AG04449 (cell line): Measurements from ENCODE around the gene CCR9.
A peak's percentile ranks its signal among the peaks of the same experiment; 100 is the strongest.

Experiments used
- CTCF ChIA-PET: fragments of 350-600 bp; formaldehyde crosslinking; extraction: SDS; loops from one replicate; lab custom pipeline; 2021; ENCODE audit warnings: antibody characterized with exemption; lab: Yijun Ruan, JAX
- POLR2A ChIA-PET: fragments of 400-600, 350-600 bp; formaldehyde crosslinking; extraction: SDS; loops from one replicate; lab custom pipeline; 2020; ENCODE audit warnings: antibody characterized with exemption, inconsistent platforms; lab: Yijun Ruan, JAX
- DNase-seq: peaks from one replicate; pipeline ENCODE4 v3.0.0-alpha.2; 2010; ENCODE audit warnings: low read depth, low spot score
- H3K4me3 ChIP-seq: 2 replicates; pipeline ENCODE4 v1.5.1; 2011; ENCODE audit warnings: low read depth, mild to moderate bottlenecking, control low read depth, low read length
- TF ChIP-seq, protein P1 (sequence below): IDR thresholded peaks from one replicate; pipeline ENCODE4 v1.5.1; 2011; ENCODE audit warnings: mild to moderate bottlenecking, moderate library complexity, low read length, control low read depth, inconsistent platforms; ENCODE audit not compliant: insufficient read depth; ENCODE audit errors: missing control alignments

Gene CCR9, protein sequence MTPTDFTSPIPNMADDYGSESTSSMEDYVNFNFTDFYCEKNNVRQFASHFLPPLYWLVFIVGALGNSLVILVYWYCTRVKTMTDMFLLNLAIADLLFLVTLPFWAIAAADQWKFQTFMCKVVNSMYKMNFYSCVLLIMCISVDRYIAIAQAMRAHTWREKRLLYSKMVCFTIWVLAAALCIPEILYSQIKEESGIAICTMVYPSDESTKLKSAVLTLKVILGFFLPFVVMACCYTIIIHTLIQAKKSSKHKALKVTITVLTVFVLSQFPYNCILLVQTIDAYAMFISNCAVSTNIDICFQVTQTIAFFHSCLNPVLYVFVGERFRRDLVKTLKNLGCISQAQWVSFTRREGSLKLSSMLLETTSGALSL

DNA sequence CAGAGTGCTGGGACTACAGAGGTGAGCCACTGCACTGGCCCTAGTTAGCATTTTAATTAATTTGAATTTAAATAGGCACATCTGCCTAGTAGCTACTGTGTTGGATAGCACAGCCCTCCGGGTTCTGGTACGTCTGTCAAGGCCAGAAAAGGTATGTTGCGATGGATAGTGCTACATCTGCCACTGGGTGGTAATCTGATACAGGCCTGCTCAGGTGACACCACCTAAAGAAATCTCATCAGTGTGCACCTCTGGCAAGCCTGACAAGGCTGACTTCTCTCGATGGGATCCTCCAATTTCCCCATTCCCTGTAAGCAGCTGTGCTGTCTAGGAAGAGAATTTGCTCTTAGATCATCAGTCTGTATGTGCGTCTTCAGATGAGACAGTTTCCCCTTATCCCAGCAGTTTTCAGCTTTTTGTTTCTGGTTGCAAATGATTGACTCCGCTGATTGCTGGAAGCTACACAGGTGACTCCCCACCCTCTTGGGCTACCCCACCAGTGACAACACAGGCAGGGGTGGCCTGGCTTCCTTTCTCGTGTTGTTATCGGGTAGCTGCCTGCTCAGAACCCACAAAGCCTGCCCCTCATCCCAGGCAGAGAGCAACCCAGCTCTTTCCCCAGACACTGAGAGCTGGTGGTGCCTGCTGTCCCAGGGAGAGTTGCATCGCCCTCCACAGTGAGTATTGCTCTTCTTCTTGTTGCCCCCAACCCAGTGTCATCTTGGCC, at the start of gene CCR9:
TSS of gene CCR9 (plus strand) at position 565 of the 727 bp plus-strand sequence. CDS start 8,391 bp downstream, outside the sequence.
- no peak for DNase-seq
- H3K4me3 ChIP-seq, result no peak within 1 kb of the TSS
- ChIA-PET POLR2A (interaction anchor here (0.5 kb wide), 1 partner anchor 284 kb away, joined by 3 read pairs; no protein-coding TSS in a partner anchor), CTCF (interaction anchor here (0.8 to 1.0 kb wide), 2 partner anchors 53 to 125 kb away, joined by 3 read pairs; no protein-coding TSS in a partner anchor)
- TF ChIP-seq, protein P1, sequence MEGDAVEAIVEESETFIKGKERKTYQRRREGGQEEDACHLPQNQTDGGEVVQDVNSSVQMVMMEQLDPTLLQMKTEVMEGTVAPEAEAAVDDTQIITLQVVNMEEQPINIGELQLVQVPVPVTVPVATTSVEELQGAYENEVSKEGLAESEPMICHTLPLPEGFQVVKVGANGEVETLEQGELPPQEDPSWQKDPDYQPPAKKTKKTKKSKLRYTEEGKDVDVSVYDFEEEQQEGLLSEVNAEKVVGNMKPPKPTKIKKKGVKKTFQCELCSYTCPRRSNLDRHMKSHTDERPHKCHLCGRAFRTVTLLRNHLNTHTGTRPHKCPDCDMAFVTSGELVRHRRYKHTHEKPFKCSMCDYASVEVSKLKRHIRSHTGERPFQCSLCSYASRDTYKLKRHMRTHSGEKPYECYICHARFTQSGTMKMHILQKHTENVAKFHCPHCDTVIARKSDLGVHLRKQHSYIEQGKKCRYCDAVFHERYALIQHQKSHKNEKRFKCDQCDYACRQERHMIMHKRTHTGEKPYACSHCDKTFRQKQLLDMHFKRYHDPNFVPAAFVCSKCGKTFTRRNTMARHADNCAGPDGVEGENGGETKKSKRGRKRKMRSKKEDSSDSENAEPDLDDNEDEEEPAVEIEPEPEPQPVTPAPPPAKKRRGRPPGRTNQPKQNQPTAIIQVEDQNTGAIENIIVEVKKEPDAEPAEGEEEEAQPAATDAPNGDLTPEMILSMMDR, result no peak

DNA sequence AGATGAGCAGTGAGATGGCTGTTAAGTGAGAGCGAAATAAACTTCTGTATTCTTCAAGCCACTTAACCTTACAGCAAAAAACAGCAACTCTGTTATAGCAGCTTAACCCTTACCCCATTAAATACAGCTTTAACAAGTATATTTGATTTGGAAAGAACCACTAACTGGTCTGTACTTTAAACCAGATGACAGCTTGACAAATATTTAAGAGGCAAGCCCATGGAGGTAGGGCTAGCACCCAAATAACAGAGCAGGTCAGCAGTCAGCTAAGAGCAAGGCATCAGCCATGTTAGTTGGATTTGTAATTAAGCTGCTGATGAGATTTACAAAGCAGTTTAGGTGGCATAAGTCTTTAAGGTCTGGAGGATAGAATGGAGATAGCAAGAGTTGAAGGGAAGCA, 47.9 kb upstream of the CCR9 start:
- POLR2A ChIA-PET, result no interaction called here
- TF ChIP-seq, protein P1, result no peak
- no peak for DNase-seq
- no peak overlapping the region for H3K4me3 ChIP-seq
- CTCF ChIA-PET, result interaction anchor here (0.9 kb wide), 1 partner anchor 241 kb away, joined by 4 read pairs; no protein-coding TSS in a partner anchor

DNA sequence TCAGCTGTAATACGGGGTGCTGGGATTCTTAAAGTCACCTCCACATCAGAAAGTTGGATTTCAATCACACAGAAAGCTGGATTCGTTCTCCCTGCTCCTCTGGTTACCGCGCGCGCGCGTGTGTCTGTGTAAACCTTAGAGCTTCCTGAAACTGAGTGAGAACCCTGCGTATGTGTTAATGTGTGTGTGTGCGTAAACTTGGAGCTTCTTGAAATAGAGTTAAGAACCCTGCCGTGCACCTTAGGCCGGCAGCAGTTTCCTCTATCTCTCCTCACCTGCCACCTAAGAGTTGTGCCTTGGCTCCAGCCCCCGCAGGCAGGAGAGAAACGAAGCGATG, 45.0 kb upstream of the CCR9 start:
- no peak for DNase-seq
- ChIA-PET POLR2A (interaction anchor here (0.6 to 1.1 kb wide), 2 partner anchors 23 to 189 kb away, joined by 3 to 5 read pairs; no protein-coding TSS in a partner anchor), CTCF (interaction anchor here (0.9 to 3.5 kb wide), 6 partner anchors 11 to 801 kb away, joined by 3 to 15 read pairs (median 4); no protein-coding TSS in a partner anchor)
- peak overlapping the region; percentile 87 for H3K4me3 ChIP-seq
- TF ChIP-seq, protein P1, result no peak

DNA sequence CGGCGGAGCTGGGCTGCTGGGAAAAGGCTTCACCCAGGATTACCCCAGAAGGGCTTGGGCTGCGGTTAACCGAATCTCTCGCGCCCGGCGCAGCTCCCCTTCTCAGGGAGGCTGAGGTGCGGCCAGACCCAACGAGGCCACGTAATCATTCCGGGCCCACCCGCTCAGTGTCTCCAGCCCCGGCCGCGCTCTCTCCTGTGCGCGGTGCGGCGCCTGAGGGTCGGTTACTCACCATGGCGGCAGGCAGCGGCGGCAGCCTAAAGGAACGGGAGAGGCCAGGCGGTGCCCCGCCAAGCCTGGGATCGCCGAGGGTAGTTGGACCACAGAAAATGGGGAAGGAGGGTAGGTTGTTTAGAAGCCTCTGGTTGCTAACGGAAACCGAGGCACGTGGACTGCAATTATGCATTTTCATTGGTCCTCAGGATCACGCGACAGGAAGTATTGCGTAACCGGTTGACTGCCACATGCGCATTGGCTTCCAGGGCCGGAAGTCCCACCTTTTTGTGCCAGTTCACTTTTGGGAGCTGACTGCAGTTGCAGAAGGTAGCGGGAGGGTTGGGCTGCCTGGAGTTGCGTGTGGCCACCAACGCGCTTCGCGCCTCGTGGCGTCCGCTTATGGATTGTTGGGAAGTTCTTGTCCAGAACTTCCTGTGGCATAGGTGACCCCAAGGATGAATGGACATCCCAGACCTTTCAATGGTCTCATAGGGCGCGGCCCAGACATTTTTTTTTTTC, 44.4 kb upstream of the CCR9 start, which contains the start of gene LZTFL1:
TSS of gene LZTFL1 (minus strand) at position 363 of the 735 bp plus-strand sequence. CDS start at position 235, 128 bp downstream.
- TF ChIP-seq, protein P1, result no peak
- peak; percentile 77 for DNase-seq
- POLR2A ChIA-PET, result interaction anchor here (0.6 to 1.1 kb wide), 3 partner anchors 24 to 337 kb away, joined by 3 to 5 read pairs (median 3); no protein-coding TSS in a partner anchor
- CTCF ChIA-PET, result interaction anchor here (0.9 to 3.5 kb wide), 5 partner anchors 10 to 236 kb away, joined by 3 to 15 read pairs (median 5); no protein-coding TSS in a partner anchor
- peak within 1 kb of the TSS; percentile 87 for H3K4me3 ChIP-seq

DNA sequence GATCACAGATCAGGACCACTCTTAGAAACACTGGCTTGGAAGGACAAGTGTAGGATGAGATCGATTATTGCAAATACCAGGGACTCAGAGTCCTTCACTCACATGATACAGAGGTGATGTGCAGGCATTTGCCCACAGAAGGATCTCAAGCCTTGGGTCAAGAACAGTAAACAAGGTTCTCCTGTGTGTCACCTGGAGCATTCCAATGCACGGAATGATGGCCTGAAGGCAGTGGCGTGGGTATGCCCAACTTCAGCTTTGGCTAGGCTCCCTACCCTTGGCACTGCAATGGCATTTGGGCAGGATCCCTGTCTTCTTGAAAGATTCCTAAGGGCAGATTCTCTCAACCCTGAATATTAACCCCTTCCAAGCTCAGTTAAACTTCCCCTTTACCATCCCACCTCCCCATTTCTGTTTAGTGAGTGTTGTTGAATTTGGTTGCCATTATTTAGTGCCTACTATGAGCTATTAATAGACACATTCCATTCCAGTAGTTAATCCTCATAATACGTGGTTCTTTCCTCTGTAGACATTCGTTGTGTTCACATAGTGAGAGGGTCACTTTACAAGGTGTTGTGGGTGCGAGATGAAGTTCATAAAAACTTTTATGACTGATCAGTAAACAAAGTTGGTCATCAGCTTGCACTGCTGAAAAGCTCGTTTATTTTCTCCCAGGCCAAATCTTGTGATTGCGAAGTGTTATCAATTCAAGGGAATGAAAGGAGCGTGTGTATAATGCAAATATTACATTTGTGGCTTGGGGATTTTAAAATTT, 43.3 kb upstream of the CCR9 start:
- CTCF ChIA-PET, result interaction anchor here (0.6 to 3.5 kb wide), 4 partner anchors 82 to 716 kb away, joined by 3 to 15 read pairs (median 4); no protein-coding TSS in a partner anchor
- POLR2A ChIA-PET, result no interaction called here
- DNase-seq, result no peak
- no peak overlapping the region for H3K4me3 ChIP-seq
- TF ChIP-seq, protein P1, result no peak
